NCI-H1048 (cell line): Measurements from ENCODE around the gene KRTAP1-5.
"Not testable (repeated sequence)": the region's sequence is repeated elsewhere in the genome, so short reads cannot be mapped to it uniquely, and the experiment has no call there.

Experiments
- DNase-seq: peaks from one replicate; lab custom pipeline; 2025; lab: John Stamatoyannopoulos, UW

KRTAP1-5 gene

DNA sequence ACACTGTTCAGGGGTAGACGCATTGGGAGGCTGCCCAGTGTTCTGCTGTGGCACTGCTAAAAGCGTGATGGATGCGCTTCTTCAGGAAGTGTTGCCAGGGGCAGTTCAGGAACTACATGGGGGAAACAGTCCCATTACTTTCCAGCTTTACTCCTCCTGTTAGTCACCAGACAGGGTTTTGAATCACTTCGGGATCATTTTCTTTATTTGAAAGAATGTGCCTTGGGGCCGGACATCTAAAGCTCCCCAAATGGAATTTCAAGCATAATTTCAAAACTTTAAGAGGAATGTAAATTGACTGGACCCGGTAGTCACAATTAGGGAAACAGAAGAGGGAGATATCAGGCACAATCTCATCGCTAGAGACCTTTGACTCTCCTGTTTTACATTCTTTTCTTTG lies 21.4 kb upstream of the KRTAP1-5 start:
- no peak for DNase-seq

DNA sequence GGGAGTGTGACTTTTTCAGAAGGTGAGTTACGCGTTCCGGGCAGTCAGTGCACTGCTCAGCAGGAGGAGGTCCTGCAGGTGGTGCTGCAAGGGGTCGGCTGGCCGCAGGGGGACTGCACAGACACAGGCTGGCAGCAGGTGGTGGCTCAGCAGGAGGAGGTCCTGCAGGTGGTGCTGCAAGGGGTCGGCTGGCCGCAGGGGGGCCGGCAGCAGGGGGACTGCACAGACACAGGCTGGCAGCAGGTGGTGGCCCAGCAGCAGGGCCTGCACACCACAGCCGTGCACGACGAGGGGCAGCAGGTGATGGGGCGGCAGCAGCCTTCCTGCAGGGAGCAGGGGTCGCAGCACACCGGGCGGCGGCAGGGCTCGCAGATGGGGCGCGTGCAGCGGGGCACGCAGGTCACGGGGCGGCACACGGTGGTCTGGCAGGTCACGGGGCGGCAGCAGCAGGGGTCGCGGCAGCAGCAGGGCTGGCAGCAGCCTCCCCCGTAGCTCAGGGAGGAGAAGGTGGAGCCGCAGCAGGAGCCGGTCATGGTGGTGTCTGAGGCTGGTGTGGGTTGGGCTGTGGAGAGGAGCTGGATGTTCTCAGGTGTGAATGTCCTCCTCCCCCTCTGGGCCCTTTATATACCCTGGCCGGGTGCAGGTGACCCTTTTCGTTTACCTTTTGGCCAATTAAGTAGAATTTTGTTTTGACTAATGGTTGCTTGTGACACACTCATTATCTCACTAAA lies 19.9 kb upstream of the KRTAP1-5 start, which contains the start of gene KRTAP2-1:
TSS of gene KRTAP2-1 (minus strand) at position 582 of the 731 bp plus-strand sequence. CDS start at position 533, 49 bp downstream.
- not testable (repeated sequence) for DNase-seq

GRCh38 chr17:41042953-41043352 lies 15.9 kb upstream of the KRTAP1-5 start:
- DNase-seq = no peak

DNA sequence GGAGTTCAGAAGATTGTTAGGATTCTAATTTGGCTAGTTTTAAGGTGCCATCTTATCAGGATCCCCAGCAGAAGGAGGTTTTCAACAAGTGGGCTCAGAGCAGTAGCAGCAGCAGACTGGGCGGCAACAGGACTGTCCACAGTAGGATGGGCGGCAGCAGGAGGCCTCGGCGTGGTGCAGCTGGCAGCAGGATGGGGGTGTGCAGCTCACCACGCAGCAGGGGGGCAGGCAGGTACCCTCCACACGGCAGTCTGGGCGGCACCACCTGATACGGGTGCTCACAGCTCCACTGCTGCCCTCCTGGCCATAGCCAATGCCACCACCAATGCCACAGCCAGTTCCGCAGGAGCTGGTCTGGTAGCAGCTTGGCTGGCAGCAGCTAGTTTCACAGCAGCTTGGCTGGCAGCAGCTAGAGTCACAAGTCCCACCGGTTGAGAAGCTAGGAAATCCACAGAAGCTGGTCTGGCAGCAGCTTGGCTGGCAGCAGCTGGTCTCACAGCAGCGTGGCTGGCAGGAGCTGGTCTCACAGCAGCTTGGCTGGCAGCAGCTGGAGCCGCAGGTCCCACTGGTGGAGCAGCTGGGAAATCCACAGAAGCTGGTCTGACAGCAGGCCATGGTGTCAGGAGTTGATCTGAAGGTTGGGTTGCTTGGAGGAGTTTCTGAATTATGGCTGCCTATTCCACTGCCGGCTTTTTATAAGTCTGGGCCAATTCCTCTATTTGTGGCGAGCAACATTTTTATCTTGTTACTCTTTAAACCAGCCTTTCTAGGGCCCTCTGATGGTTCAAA lies 14.0 kb upstream of the KRTAP1-5 start, which contains the start of gene KRTAP1-1:
TSS of gene KRTAP1-1 (minus strand) at position 668 of the 789 bp plus-strand sequence. CDS start at position 615, 53 bp downstream.
- not testable (repeated sequence) for DNase-seq

- DNase-seq = no peak
Measured at GRCh38 chr17:41037853-41038350, 10.9 kb upstream of the KRTAP1-5 start.

- not testable (repeated sequence) for DNase-seq
Measured at GRCh38 chr17:41034346-41034935, 7.4 kb upstream of the KRTAP1-5 start, which contains the start of gene KRTAP1-3. Gene KRTAP1-3, minus strand, starts transcription at chr17:41034874. Its CDS starts 53 bp downstream, at chr17:41034821.

GRCh38 chr17:41029633-41030245 lies 2.7 kb upstream of the KRTAP1-5 start, which contains the start of gene KRTAP1-4:
Gene KRTAP1-4, minus strand, starts transcription at chr17:41030195. Its CDS starts 117 bp downstream, at chr17:41030078.
- DNase-seq = no peak

DNA sequence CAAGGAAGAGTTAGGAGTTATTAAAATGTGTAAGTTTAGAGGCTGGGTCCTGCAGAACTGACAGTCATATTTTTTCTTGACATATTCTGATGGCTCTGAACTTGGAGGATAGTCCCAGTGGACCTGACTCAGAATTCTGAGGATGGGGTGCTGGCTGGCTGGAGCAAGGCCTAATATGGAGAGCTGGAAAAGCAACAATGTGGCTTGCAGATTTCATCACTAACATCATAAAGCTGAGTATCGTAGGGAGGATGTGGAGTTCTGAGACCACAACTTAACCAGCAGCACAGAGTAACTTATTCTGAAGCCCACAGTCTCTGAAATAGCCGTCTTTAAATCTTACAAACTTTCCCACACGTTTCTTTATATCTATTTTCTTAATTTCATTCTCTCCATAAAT lies 2.3 kb downstream of the KRTAP1-5 start:
- no peak for DNase-seq

- DNase-seq = no peak
Measured at GRCh38 chr17:41020336-41020735, 6.7 kb downstream of the KRTAP1-5 start.

GRCh38 chr17:41019415-41019814 lies 7.6 kb downstream of the KRTAP1-5 start:
- no peak for DNase-seq

GRCh38 chr17:41018541-41018940 lies 8.5 kb downstream of the KRTAP1-5 start:
- DNase-seq = no peak

- no peak for DNase-seq
Measured at GRCh38 chr17:41016578-41017215, 10.3 kb downstream of the KRTAP1-5 start.

GRCh38 chr17:41015454-41015853 lies 11.6 kb downstream of the KRTAP1-5 start:
- no peak for DNase-seq

- no peak for DNase-seq
Measured at GRCh38 chr17:41013606-41014005, 13.4 kb downstream of the KRTAP1-5 start.

- no peak for DNase-seq
Measured at GRCh38 chr17:41013181-41013580, 13.8 kb downstream of the KRTAP1-5 start.

DNA sequence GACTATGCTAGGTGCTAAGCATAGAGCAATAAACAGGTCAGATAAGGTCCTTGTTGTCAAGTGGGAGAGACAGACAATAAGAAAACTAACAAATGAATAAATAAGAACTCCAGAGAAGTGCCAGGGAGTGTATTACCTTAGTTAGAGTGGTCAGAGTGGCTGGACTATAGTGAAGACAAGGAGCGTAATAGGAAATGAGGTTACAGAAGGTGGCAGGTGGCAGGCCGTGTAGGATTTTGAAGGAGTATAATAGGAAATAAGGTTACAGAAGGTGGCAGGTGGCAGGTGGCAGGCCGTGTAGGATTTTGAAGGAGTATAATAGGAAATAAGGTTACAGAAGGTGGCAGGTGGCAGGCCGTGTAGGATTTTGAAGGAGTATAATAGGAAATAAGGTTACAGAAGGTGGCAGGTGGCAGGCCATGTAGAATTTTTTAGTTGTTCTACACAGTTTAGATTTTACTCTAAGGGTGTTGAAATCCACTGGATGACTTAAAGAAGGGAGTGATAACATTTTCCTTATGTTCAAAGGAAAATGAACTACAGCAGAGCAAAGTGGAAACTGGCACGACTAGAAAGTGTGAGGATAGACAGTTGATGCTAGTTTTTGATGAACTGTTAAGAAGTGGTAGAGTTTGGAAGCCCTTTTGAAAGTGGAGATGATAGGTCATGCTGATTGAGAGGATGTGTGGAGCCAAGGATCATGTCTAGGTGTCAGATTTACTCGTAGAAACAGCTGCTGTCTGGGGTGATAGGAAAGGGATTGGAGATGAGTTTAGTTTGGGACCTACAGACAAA lies 14.5 kb downstream of the KRTAP1-5 start:
- DNase-seq = no peak

GRCh38 chr17:41010441-41010840 lies 16.6 kb downstream of the KRTAP1-5 start:
- DNase-seq = peak; percentile 38

- no peak for DNase-seq
Measured at GRCh38 chr17:41009936-41010335, 17.1 kb downstream of the KRTAP1-5 start.

DNA sequence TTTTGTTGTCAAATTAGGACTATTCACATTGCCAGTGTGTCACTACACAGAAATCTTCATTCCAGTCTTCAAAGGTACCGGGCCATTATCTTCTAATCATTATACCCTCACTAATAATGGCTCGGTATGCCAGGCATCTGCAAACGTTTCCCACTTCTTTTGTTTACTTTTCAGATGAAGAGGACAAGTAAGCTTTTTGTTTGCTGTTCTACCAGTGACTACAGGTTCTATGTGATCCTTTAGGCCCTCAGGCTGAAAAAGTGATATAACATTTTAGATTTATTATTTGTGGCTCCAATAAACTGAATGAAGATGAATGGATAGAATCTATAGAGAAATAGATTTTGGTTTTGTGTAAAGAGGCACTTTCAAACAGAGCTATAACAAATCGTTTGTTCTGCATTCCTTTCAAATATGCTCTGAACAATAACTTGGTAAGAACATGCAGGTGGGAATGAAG lies 17.7 kb downstream of the KRTAP1-5 start:
- DNase-seq = peak; percentile 93

DNA sequence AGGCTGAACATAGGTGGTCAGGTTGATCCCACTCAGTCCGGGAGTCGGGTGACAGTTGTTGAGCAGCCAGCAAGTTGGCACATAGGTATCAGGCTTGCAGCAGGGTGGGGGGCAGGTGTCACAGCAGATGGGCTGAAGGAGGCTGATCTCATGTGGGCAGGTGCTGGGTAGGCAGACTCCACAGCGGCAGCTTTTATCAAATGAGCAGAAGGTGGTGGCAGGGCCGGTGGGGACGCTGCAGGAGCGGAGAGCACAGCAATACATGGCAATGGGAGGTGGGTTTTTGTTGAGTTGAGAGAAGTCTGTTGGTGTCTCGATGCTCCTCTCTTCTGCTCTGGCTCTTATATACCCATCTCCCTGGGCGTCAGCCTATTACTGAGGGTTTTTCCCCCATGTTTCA lies 18.2 kb downstream of the KRTAP1-5 start, which contains the start of gene KRTAP3-1:
TSS of gene KRTAP3-1 (minus strand) at position 318 of the 400 bp plus-strand sequence. CDS start at position 264, 54 bp downstream.
- no peak for DNase-seq
